HFFc6 (cell line): ENCODE data around the gene MEG3. TPM values are rescaled to one million over a fixed set of nuclear protein-coding genes. Genes with fewer than 3 reads are reported as not detected.
A peak's percentile ranks its signal among the peaks of the same experiment; 100 is the strongest.

Source experiments
- DNase-seq: peaks from one replicate; pipeline ENCODE4 v3.0.0-alpha.2; 2018
- H3K27ac Mint-ChIP-seq: 2 replicates; pipeline ENCODE4 v1.8.0; 2020; ENCODE audit warnings: mild to moderate bottlenecking, mixed read lengths
- H3K27me3 Mint-ChIP-seq: 2 replicates; pipeline ENCODE4 v1.8.0; 2021; ENCODE audit warnings: mild to moderate bottlenecking, moderate library complexity, mixed read lengths; ENCODE audit not compliant: insufficient read depth
- H3K36me3 Mint-ChIP-seq: 2 replicates; pipeline ENCODE4 v1.8.0; 2021; ENCODE audit warnings: low read depth, mixed read lengths
- H3K4me1 Mint-ChIP-seq: 2 replicates; pipeline ENCODE4 v1.8.0; 2020; ENCODE audit warnings: low read depth, mixed read lengths
- H3K4me3 Mint-ChIP-seq: 2 replicates; pipeline ENCODE4 v1.8.0; 2020; ENCODE audit warnings: mild to moderate bottlenecking, moderate library complexity, mixed read lengths
- H3K9me3 Mint-ChIP-seq: 2 replicates; pipeline ENCODE4 v1.8.0; 2020; ENCODE audit warnings: mild to moderate bottlenecking, mixed read lengths
- total RNA-seq, 6 experiments: library from RNA; stranded (reverse); fragmentation: NEBNext Ultra II Directional; extraction: Animal tissue kit (Norgen Biotek cat#: 25700); gene quantifications; 2 replicates in 1 of 6; 3 replicates in 5 of 6; pipeline ENCODE4 v1.2.3, GENCODE V29; 2021
- TF ChIP-seq, protein P1 (sequence below): fragments of 200-600 bp; sonication (generic); IDR thresholded peaks from 2 replicates; pipeline ENCODE4 v1.5.0; 2021; ENCODE audit warnings: antibody characterized with exemption, mild to moderate bottlenecking

MEG3 gene
- total RNA-seq, 6 experiments from 2014 or later = 151 to 262 (median 250) TPM

- peaks cover 20% of the 10 kb centered on the region for H3K27me3 Mint-ChIP-seq
- TF ChIP-seq, protein P1, sequence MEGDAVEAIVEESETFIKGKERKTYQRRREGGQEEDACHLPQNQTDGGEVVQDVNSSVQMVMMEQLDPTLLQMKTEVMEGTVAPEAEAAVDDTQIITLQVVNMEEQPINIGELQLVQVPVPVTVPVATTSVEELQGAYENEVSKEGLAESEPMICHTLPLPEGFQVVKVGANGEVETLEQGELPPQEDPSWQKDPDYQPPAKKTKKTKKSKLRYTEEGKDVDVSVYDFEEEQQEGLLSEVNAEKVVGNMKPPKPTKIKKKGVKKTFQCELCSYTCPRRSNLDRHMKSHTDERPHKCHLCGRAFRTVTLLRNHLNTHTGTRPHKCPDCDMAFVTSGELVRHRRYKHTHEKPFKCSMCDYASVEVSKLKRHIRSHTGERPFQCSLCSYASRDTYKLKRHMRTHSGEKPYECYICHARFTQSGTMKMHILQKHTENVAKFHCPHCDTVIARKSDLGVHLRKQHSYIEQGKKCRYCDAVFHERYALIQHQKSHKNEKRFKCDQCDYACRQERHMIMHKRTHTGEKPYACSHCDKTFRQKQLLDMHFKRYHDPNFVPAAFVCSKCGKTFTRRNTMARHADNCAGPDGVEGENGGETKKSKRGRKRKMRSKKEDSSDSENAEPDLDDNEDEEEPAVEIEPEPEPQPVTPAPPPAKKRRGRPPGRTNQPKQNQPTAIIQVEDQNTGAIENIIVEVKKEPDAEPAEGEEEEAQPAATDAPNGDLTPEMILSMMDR = no peak
- no peak overlapping the region for H3K27ac Mint-ChIP-seq
- peaks cover 9% of the 10 kb centered on the region; the same call in 1 of the 2 replicates for H3K4me1 Mint-ChIP-seq
- DNase-seq = no peak
- H3K9me3 Mint-ChIP-seq = peaks cover 48% of the 10 kb centered on the region
- no peak overlapping the region for H3K4me3 Mint-ChIP-seq
- peaks cover 29% of the 10 kb centered on the region for H3K36me3 Mint-ChIP-seq
These were observed 15.5 kb upstream of the MEG3 start for GRCh38 chr14:100810435-100810834.

- Mint-ChIP-seq H3K36me3 (peaks cover 29% of the 10 kb centered on the region), H3K27me3 (peaks cover 24% of the 10 kb centered on the region), H3K4me3 (no peak overlapping the region), H3K9me3 (peaks cover 48% of the 10 kb centered on the region), H3K4me1 (peaks cover 14% of the 10 kb centered on the region), H3K27ac (no peak overlapping the region)
- TF ChIP-seq, protein P1 = no peak
- DNase-seq = no peak
These were observed 15.0 kb upstream of the MEG3 start for GRCh38 chr14:100810861-100811461.

- TF ChIP-seq, protein P1 = no peak
- Mint-ChIP-seq H3K4me1 (peaks cover 23% of the 10 kb centered on the region), H3K4me3 (no peak overlapping the region), H3K36me3 (peaks cover 25% of the 10 kb centered on the region), H3K9me3 (peaks cover 40% of the 10 kb centered on the region), H3K27ac (no peak overlapping the region), H3K27me3 (peaks cover 20% of the 10 kb centered on the region)
- no peak for DNase-seq
These were observed 12.6 kb upstream of the MEG3 start for GRCh38 chr14:100813291-100813690.

- Mint-ChIP-seq H3K4me3 (no peak overlapping the region), H3K4me1 (peaks cover 23% of the 10 kb centered on the region), H3K9me3 (peaks cover 16% of the 10 kb centered on the region), H3K36me3 (peaks cover under 1% of the 10 kb centered on the region; the same call in 1 of the 2 replicates), H3K27ac (peak overlapping the region; percentile 76), H3K27me3 (peaks cover 20% of the 10 kb centered on the region)
- no peak for DNase-seq
- TF ChIP-seq, protein P1 = no peak
These were observed 10.2 kb upstream of the MEG3 start for GRCh38 chr14:100815478-100816285.

DNA sequence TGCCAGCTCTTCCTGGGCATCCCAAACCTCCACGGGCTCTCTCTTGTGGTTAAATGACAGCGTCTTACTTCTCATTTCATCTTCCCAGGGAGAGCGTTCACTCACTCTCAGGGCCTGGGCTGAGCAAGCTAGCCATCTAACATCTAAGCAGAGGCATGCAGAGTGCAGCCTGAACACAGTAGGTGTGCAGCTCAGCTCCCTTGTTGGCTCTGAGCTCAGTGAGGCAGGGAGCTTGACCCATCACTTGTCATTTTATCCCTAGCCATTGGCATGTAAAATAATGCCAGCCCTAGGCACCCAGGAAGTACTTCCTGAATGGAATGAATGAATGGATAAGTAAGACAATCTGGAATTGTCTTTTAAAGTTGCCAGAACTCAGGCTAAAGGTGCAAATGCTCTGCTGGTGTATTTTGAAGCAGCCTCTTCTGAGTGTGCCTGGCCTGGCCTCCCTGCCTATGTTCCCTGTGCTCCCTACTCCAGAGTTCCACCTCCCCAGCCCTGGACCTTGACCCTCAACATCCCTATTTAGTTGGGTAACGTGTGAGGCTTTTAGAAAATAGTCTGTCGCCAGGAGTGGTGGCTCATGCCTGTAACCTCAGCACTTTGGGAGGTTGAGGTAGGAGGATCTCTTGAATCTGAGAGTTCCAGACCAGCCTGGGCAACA lies 9.5 kb upstream of the MEG3 start:
- Mint-ChIP-seq H3K27me3 (peaks cover 20% of the 10 kb centered on the region), H3K4me3 (no peak overlapping the region), H3K4me1 (peaks cover 18% of the 10 kb centered on the region), H3K36me3 (no peaks in the 10 kb centered on the region), H3K27ac (peak overlapping the region; percentile 76; the same call in 1 of the 2 replicates), H3K9me3 (peaks cover 9% of the 10 kb centered on the region; the same call in 1 of the 2 replicates)
- DNase-seq = no peak
- TF ChIP-seq, protein P1 = no peak
